ENCODE measurements around the gene VPS13A. TPM values are rescaled to one million over a fixed set of nuclear protein-coding genes. Genes with fewer than 3 reads are reported as not detected.

Gene VPS13A
- total RNA-seq, 4 donors from 2014 or later, result 33.4 to 47.8 (median 40.7) TPM

- Histone ChIP-seq H3K36me3 (no peaks in the 10 kb centered on the region), H3K27me3 (no peaks in the 10 kb centered on the region), H3K4me3 (peak overlapping the region; percentile 74 to 92 (median 87)), H3K4me1 (peaks cover 0 to 24% (median 19%) of the 10 kb centered on the region in 4 donors), H3K9me3 (no peaks in the 10 kb centered on the region), H3K27ac (replicated peaks in 1 of 4) (peak overlapping the region; percentile 88 to 93 (median 90))
- WGBS, result 3% methylated on average over 33 of the region's 57 CpGs
- DNase-seq (ENCODE audit: extremely low spot score), result no peak
- TF ChIP-seq POLR2AphosphoS5 (IDR thresholded peaks at IDR 0.05) (peak in 1 of 2 donors; percentile 5), EP300 (IDR thresholded peaks at IDR 0.05) (no peak)
- intact Hi-C loops (cut with DNase I), result loop anchor here (5.0 kb wide), 1 partner anchor 39 kb away; no protein-coding TSS in a partner anchor
These were observed 810 bp downstream of the VPS13A start for GRCh38 chr9:77177894-77178794.

DNA sequence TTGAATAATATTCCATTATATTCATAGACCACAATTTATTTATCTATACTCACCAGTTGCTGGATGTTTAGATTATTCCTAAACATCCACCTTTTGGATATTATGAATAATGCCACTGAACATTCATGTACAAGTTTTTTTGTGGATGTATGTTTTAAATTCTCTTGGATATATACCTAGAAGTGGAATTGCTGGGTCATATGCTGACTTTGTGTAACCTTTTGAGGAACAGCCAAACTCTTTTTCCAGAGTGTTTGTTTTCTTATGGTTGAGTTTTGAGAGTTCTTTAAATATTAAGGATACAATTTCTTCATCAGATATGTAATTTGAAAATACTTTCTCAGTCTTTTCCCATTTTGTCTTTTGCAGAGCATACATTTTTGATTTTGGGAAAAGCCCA is 2.7 kb downstream of the VPS13A start:
- Histone ChIP-seq H3K9me3 (no peaks in the 10 kb centered on the region), H3K27me3 (no peaks in the 10 kb centered on the region), H3K4me1 (peaks cover 0 to 29% (median 19%) of the 10 kb centered on the region in 4 donors), H3K36me3 (no peaks in the 10 kb centered on the region), H3K4me3 (no peak overlapping the region), H3K27ac (replicated peaks in 1 of 4) (no peak overlapping the region)
- no peak for TF ChIP-seq POLR2A (IDR thresholded peaks at IDR 0.05; ENCODE audit: low read depth)
- TF ChIP-seq POLR2AphosphoS5 (IDR thresholded peaks at IDR 0.05), result no peak
- TF ChIP-seq EP300 (IDR thresholded peaks at IDR 0.05), result no peak
- no peak for TF ChIP-seq CTCF (IDR thresholded peaks at IDR 0.05)
- intact Hi-C loops (cut with DNase I), result no loop called here
- DNase-seq (ENCODE audit: extremely low spot score), result no peak

GRCh38 chr9:77183581-77183980 is 6.2 kb downstream of the VPS13A start:
- intact Hi-C loops (cut with DNase I), result no loop called here
- TF ChIP-seq EP300 (IDR thresholded peaks at IDR 0.05), result no peak
- no peak for TF ChIP-seq POLR2AphosphoS5 (IDR thresholded peaks at IDR 0.05)
- TF ChIP-seq CTCF (IDR thresholded peaks at IDR 0.05), result no peak
- no peak for TF ChIP-seq POLR2A (IDR thresholded peaks at IDR 0.05; ENCODE audit: low read depth)
- H3K27me3 ChIP-seq, result no peaks in the 10 kb centered on the region

GRCh38 chr9:77188242-77188641 is 10.9 kb downstream of the VPS13A start:
- H3K36me3 ChIP-seq, result no peaks in the 10 kb centered on the region
- H3K9me3 ChIP-seq, result no peaks in the 10 kb centered on the region
- H3K27me3 ChIP-seq, result no peaks in the 10 kb centered on the region
- intact Hi-C loops (cut with DNase I), result no loop called here
- H3K27ac ChIP-seq (replicated peaks in 1 of 4), result no peak overlapping the region
- 93% methylated on average over 3 of the region's 3 CpGs for WGBS
- H3K4me3 ChIP-seq, result no peak overlapping the region
- TF ChIP-seq EP300 (IDR thresholded peaks at IDR 0.05), result no peak
- TF ChIP-seq POLR2A (IDR thresholded peaks at IDR 0.05; ENCODE audit: low read depth), result no peak
- no peak for TF ChIP-seq CTCF (IDR thresholded peaks at IDR 0.05)
- TF ChIP-seq POLR2AphosphoS5 (IDR thresholded peaks at IDR 0.05), result no peak
- peaks cover 0 to 5% (median 0%) of the 10 kb centered on the region in 4 donors for H3K4me1 ChIP-seq
- no peak for DNase-seq (ENCODE audit: extremely low spot score)

More at GRCh38 chr9:77183581-77183980, 6.2 kb downstream of the VPS13A start:
- no peaks in the 10 kb centered on the region for H3K36me3 ChIP-seq
- no peak overlapping the region for H3K27ac ChIP-seq (replicated peaks in 1 of 4)
- no peak overlapping the region for H3K4me3 ChIP-seq
- no peaks in the 10 kb centered on the region for H3K9me3 ChIP-seq
- DNase-seq (ENCODE audit: extremely low spot score), result no peak
- peaks cover 0 to 14% (median 11%) of the 10 kb centered on the region in 4 donors for H3K4me1 ChIP-seq

DNA sequence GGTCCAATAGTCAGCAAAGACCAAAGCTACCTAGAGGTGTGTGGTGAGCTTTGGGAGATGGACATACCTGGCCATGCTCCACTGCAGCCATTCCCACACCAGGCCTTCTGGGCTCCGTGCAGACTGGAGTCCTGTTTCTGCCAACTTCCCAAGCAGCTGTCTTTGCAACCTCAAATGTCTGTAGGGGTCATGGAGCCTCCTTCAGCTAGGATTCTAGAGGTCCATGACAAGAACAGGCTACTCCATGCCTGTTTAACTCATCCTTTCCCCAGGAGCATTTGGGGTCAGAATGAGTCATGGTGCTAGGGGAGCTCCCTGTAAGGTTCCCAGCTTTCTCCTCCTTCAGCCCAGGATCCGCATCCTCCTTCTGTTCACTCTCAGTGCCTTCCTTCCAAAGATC is 17.1 kb downstream of the VPS13A start:
- Histone ChIP-seq H3K27me3 (no peaks in the 10 kb centered on the region), H3K9me3 (no peaks in the 10 kb centered on the region), H3K4me1 (peaks cover 0 to 6% (median 0%) of the 10 kb centered on the region in 4 donors), H3K4me3 (no peak overlapping the region), H3K36me3 (no peaks in the 10 kb centered on the region), H3K27ac (replicated peaks in 1 of 4) (no peak overlapping the region)
- intact Hi-C loops (cut with DNase I), result no loop called here
- DNase-seq (ENCODE audit: extremely low spot score), result no peak
- 100% methylated on average over 2 of the region's 2 CpGs for WGBS
- TF ChIP-seq POLR2A (IDR thresholded peaks at IDR 0.05; ENCODE audit: low read depth) (no peak), EP300 (IDR thresholded peaks at IDR 0.05) (no peak), CTCF (IDR thresholded peaks at IDR 0.05) (no peak), POLR2AphosphoS5 (IDR thresholded peaks at IDR 0.05) (no peak)

All from esophagus muscularis mucosa (tissue), 4 donors.